ENCODE measurements around the gene CASKIN1.

CASKIN1 gene

GRCh38 chr16:2159175-2159838 is 37.1 kb downstream of the CASKIN1 start:
- Histone ChIP-seq H3K27ac (ENCODE audit: low read length) (no peak overlapping the region), H4K20me1 (ENCODE audit: insufficient read depth, low read length) (peaks cover 28% of the 10 kb centered on the region)

GRCh38 chr16:2158262-2158638 is 38.2 kb downstream of the CASKIN1 start:
- H3K9me3 ChIP-seq (ENCODE audit: insufficient read depth, low read length): no peaks in the 10 kb centered on the region
- H3K27me3 ChIP-seq (ENCODE audit: low read depth, low read length): no peaks in the 10 kb centered on the region
- peaks cover 36% of the 10 kb centered on the region for H4K20me1 ChIP-seq (ENCODE audit: insufficient read depth, low read length)
- H3K4me2 ChIP-seq (ENCODE audit: low read length): no peak overlapping the region
- TF ChIP-seq, protein P1, sequence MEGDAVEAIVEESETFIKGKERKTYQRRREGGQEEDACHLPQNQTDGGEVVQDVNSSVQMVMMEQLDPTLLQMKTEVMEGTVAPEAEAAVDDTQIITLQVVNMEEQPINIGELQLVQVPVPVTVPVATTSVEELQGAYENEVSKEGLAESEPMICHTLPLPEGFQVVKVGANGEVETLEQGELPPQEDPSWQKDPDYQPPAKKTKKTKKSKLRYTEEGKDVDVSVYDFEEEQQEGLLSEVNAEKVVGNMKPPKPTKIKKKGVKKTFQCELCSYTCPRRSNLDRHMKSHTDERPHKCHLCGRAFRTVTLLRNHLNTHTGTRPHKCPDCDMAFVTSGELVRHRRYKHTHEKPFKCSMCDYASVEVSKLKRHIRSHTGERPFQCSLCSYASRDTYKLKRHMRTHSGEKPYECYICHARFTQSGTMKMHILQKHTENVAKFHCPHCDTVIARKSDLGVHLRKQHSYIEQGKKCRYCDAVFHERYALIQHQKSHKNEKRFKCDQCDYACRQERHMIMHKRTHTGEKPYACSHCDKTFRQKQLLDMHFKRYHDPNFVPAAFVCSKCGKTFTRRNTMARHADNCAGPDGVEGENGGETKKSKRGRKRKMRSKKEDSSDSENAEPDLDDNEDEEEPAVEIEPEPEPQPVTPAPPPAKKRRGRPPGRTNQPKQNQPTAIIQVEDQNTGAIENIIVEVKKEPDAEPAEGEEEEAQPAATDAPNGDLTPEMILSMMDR (IDR thresholded peaks at IDR 0.05; ENCODE audit: low read depth, low read length): no peak
- TF ChIP-seq EZH2phosphoT487 (IDR thresholded peaks at IDR 0.05; ENCODE audit: low read depth): no peak
- no peak overlapping the region for H3K9ac ChIP-seq (ENCODE audit: low read length)
- no peak overlapping the region for H3K27ac ChIP-seq (ENCODE audit: low read length)
- peaks cover 91% of the 10 kb centered on the region for H3K79me2 ChIP-seq (ENCODE audit: low read length)
- peaks cover 33% of the 10 kb centered on the region for H3K36me3 ChIP-seq (replicated peaks; ENCODE audit: low read depth, low read length)
- no peak overlapping the region for H3K4me3 ChIP-seq (ENCODE audit: low read length)
- H3K4me1 ChIP-seq (ENCODE audit: low read length): peaks cover 36% of the 10 kb centered on the region
- H2AFZ ChIP-seq (ENCODE audit: low read depth, low read length): no peak overlapping the region

More at GRCh38 chr16:2159175-2159838, 37.1 kb downstream of the CASKIN1 start:
- TF ChIP-seq, protein P1 (IDR thresholded peaks at IDR 0.05; ENCODE audit: low read depth, low read length): no peak
- no peak for TF ChIP-seq EZH2phosphoT487 (IDR thresholded peaks at IDR 0.05; ENCODE audit: low read depth)
- peak overlapping the region; percentile 36; the same call in 1 of the 2 replicates for H3K9ac ChIP-seq (ENCODE audit: low read length)
- peaks cover 30% of the 10 kb centered on the region for H3K36me3 ChIP-seq (replicated peaks; ENCODE audit: low read depth, low read length)
- H3K79me2 ChIP-seq (ENCODE audit: low read length): peaks cover 91% of the 10 kb centered on the region
- peak overlapping the region; percentile 63 for H3K4me2 ChIP-seq (ENCODE audit: low read length)
- H3K4me3 ChIP-seq (ENCODE audit: low read length): peak overlapping the region; percentile 45
- no peaks in the 10 kb centered on the region for H3K9me3 ChIP-seq (ENCODE audit: insufficient read depth, low read length)
- peaks cover 35% of the 10 kb centered on the region for H3K4me1 ChIP-seq (ENCODE audit: low read length)
- no peak overlapping the region for H2AFZ ChIP-seq (ENCODE audit: low read depth, low read length)
- no peaks in the 10 kb centered on the region for H3K27me3 ChIP-seq (ENCODE audit: low read depth, low read length)

GRCh38 chr16:2157480-2158261 is 38.7 kb downstream of the CASKIN1 start:
- H3K4me1 ChIP-seq (ENCODE audit: low read length): peaks cover 42% of the 10 kb centered on the region
- TF ChIP-seq, protein P1 (IDR thresholded peaks at IDR 0.05; ENCODE audit: low read depth, low read length): no peak
- TF ChIP-seq EZH2phosphoT487 (IDR thresholded peaks at IDR 0.05; ENCODE audit: low read depth): no peak
- H3K79me2 ChIP-seq (ENCODE audit: low read length): peaks cover 91% of the 10 kb centered on the region
- no peaks in the 10 kb centered on the region for H3K27me3 ChIP-seq (ENCODE audit: low read depth, low read length)
- no peak overlapping the region for H3K4me2 ChIP-seq (ENCODE audit: low read length)
- H3K9me3 ChIP-seq (ENCODE audit: insufficient read depth, low read length): no peaks in the 10 kb centered on the region
- H4K20me1 ChIP-seq (ENCODE audit: insufficient read depth, low read length): peaks cover 41% of the 10 kb centered on the region
- no peak overlapping the region for H3K4me3 ChIP-seq (ENCODE audit: low read length)
- H2AFZ ChIP-seq (ENCODE audit: low read depth, low read length): no peak overlapping the region
- no peak overlapping the region for H3K27ac ChIP-seq (ENCODE audit: low read length)
- H3K9ac ChIP-seq (ENCODE audit: low read length): no peak overlapping the region
- H3K36me3 ChIP-seq (replicated peaks; ENCODE audit: low read depth, low read length): peaks cover 37% of the 10 kb centered on the region

GRCh38 chr16:2156849-2157224 is 39.6 kb downstream of the CASKIN1 start:
- Histone ChIP-seq H4K20me1 (ENCODE audit: insufficient read depth, low read length) (peaks cover 50% of the 10 kb centered on the region), H3K79me2 (ENCODE audit: low read length) (peaks cover 91% of the 10 kb centered on the region), H3K27me3 (ENCODE audit: low read depth, low read length) (no peaks in the 10 kb centered on the region), H2AFZ (ENCODE audit: low read depth, low read length) (no peak overlapping the region), H3K9me3 (ENCODE audit: insufficient read depth, low read length) (no peaks in the 10 kb centered on the region), H3K4me1 (ENCODE audit: low read length) (peaks cover 49% of the 10 kb centered on the region), H3K4me3 (ENCODE audit: low read length) (peak overlapping the region; percentile 80), H3K27ac (ENCODE audit: low read length) (no peak overlapping the region), H3K36me3 (replicated peaks; ENCODE audit: low read depth, low read length) (peaks cover 32% of the 10 kb centered on the region), H3K9ac (ENCODE audit: low read length) (peak overlapping the region; percentile 70; the same call in 1 of the 2 replicates), H3K4me2 (ENCODE audit: low read length) (peak overlapping the region; percentile 86)
- no peak for TF ChIP-seq EZH2phosphoT487 (IDR thresholded peaks at IDR 0.05; ENCODE audit: low read depth)
- TF ChIP-seq, protein P1 (IDR thresholded peaks at IDR 0.05; ENCODE audit: low read depth, low read length): no peak

Measured in OCI-LY3 (cell line).